ENCODE measurements around the gene CKAP5. TPM values are rescaled to one million over a fixed set of nuclear protein-coding genes. Genes with fewer than 3 reads are reported as not detected.

The CKAP5 gene
- total and polyA plus RNA-seq, 10 donors = 6.5 to 55.4 (median 38.7) TPM

GRCh38 chr11:46726206-46726862, 119.7 kb downstream of the CKAP5 start:
- no peaks in the 10 kb centered on the region for H3K27me3 ChIP-seq (replicated peaks in 1 of 7)
- WGBS, 5 donors = 91 to 95% (median 93%) methylated on average over 26 of the region's 26 CpGs
- no peaks in the 10 kb centered on the region for H3K9me3 ChIP-seq
- no peak overlapping the region for H3K4me3 ChIP-seq
- TF ChIP-seq POLR2AphosphoS5 (IDR thresholded peaks at IDR 0.05) (no peak), POLR2A (IDR thresholded peaks at IDR 0.05) (no peak), CTCF (IDR thresholded peaks at IDR 0.05 in 8 of 11, conservative IDR thresholded peaks at IDR 0.05 in 3 of 11) (no peak)
- intact Hi-C loops (cut with DNase I; ENCODE audit: low total_unique reads) = no loop called here
- H3K27ac ChIP-seq = no peak overlapping the region
- no peaks in the 10 kb centered on the region for H3K36me3 ChIP-seq
- H3K4me1 ChIP-seq = no peaks in the 10 kb centered on the region
- peak; percentile 63 for DNase-seq

- intact Hi-C loops (cut with DNase I; ENCODE audit: low total_unique reads) = no loop called here
- Histone ChIP-seq H3K27me3 (replicated peaks in 1 of 7) (no peaks in the 10 kb centered on the region), H3K36me3 (no peaks in the 10 kb centered on the region), H3K27ac (no peak overlapping the region), H3K9me3 (no peaks in the 10 kb centered on the region), H3K4me1 (no peaks in the 10 kb centered on the region), H3K4me3 (no peak overlapping the region)
- TF ChIP-seq CTCF (IDR thresholded peaks at IDR 0.05 in 8 of 11, conservative IDR thresholded peaks at IDR 0.05 in 3 of 11) (no peak), POLR2AphosphoS5 (IDR thresholded peaks at IDR 0.05) (no peak), POLR2A (IDR thresholded peaks at IDR 0.05) (no peak)
- DNase-seq = peak; percentile 43
- 88 to 96% (median 91%) methylated on average over 14 to 19 of the region's 19 CpGs for WGBS, 5 donors
Measured at GRCh38 chr11:46725338-46726205, 120.5 kb downstream of the CKAP5 start.

GRCh38 chr11:46724088-46724487, 122.0 kb downstream of the CKAP5 start:
- intact Hi-C loops (cut with DNase I; ENCODE audit: low total_unique reads) = no loop called here
- Histone ChIP-seq H3K27me3 (replicated peaks in 1 of 7) (no peaks in the 10 kb centered on the region), H3K4me3 (no peak overlapping the region), H3K9me3 (no peaks in the 10 kb centered on the region), H3K4me1 (no peaks in the 10 kb centered on the region), H3K36me3 (no peaks in the 10 kb centered on the region), H3K27ac (no peak overlapping the region)
- no peak for TF ChIP-seq CTCF (IDR thresholded peaks at IDR 0.05 in 8 of 11, conservative IDR thresholded peaks at IDR 0.05 in 3 of 11)
- TF ChIP-seq POLR2AphosphoS5 (IDR thresholded peaks at IDR 0.05) = no peak
- TF ChIP-seq POLR2A (IDR thresholded peaks at IDR 0.05) = no peak
- WGBS, 5 donors = 65 to 74% (median 71%) methylated on average over 6 to 8 of the region's 8 CpGs
- no peak for DNase-seq

- Histone ChIP-seq H3K36me3 (no peaks in the 10 kb centered on the region), H3K4me1 (peaks cover 0 to 2% (median 0%) of the 10 kb centered on the region in 6 donors), H3K9me3 (no peaks in the 10 kb centered on the region), H3K27me3 (replicated peaks in 1 of 7) (no peaks in the 10 kb centered on the region), H3K4me3 (no peak overlapping the region), H3K27ac (no peak overlapping the region)
- no peak for DNase-seq
- no peak for TF ChIP-seq POLR2AphosphoS5 (IDR thresholded peaks at IDR 0.05)
- no peak for TF ChIP-seq POLR2A (IDR thresholded peaks at IDR 0.05)
- no peak for TF ChIP-seq CTCF (IDR thresholded peaks at IDR 0.05 in 8 of 11, conservative IDR thresholded peaks at IDR 0.05 in 3 of 11)
- intact Hi-C loops (cut with DNase I; ENCODE audit: low total_unique reads) = no loop called here
- WGBS, 5 donors = 57 to 83% (median 78%) methylated on average over 4 to 8 of the region's 8 CpGs
Measured at GRCh38 chr11:46723359-46723680, 122.8 kb downstream of the CKAP5 start.
